ENCODE results near the gene MRPS6. TPM values are rescaled to one million over a fixed set of nuclear protein-coding genes. Genes with fewer than 3 reads are reported as not detected.

Gene MRPS6
- total and polyA plus RNA-seq, 2 of the 13 experiments (the other 11 are each of a cell fraction or from before 2014, with no cell fraction given) = 14.2 to 26.9 TPM

GRCh38 chr21:34182436-34182835 is 109.1 kb downstream of the MRPS6 start:
- no peak for FAIRE-seq
- Histone ChIP-seq H3K9ac (ENCODE audit: insufficient read depth, low read depth, low read length) (no peak overlapping the region), H3K27ac (ENCODE audit: extremely low read length, insufficient read depth, low read length) (no peak overlapping the region), H3K9me3 (ENCODE audit: low read length) (no peaks in the 10 kb centered on the region), H2AFZ (ENCODE audit: low read length) (no peak overlapping the region), H3K79me2 (ENCODE audit: insufficient read depth, low read length) (no peaks in the 10 kb centered on the region), H3K4me1 (ENCODE audit: insufficient read depth, low read length) (peaks cover 60% of the 10 kb centered on the region), H3K27me3 (ENCODE audit: control insufficient read depth in 1 of 2, insufficient read depth in 2 of 2, low read length in 2 of 2) (no peaks in the 10 kb centered on the region), H4K20me1 (ENCODE audit: insufficient read depth, low read length) (no peaks in the 10 kb centered on the region), H3K36me3 (replicated peaks in 1 of 2; ENCODE audit: control insufficient read depth in 1 of 2, insufficient read depth in 2 of 2, low read length in 2 of 2) (no peaks in the 10 kb centered on the region), H3K4me3 (replicated peaks in 1 of 3; ENCODE audit: insufficient read depth in 1 of 3, low read depth in 2 of 3, low read length in 3 of 3) (no peak overlapping the region), H3K4me2 (ENCODE audit: low read depth, low read length) (no peak overlapping the region)
- ChIA-PET POLR2A (no interaction called here), CTCF (ENCODE audit: low intra/inter-chr PET ratio, low total read pairs) (no interaction called here)
- no peak for ATAC-seq
- no TSS peak for BruUV-seq (replicated peaks)
- intact Hi-C loops (cut with micrococcal nuclease; ENCODE audit: unreplicated experiment) (no loop called here), in situ Hi-C loops (cut with HindIII; ENCODE audit: extremely low pct_ligation_motif_present, low pct_unique_long_range_greater_than_20kb) (no loop called here)
- WGBS (ENCODE audit: low lambda C conversion rate) = 76% methylated on average over 3 of the region's 3 CpGs
- DNase-seq (ENCODE audit: low spot score) = no peak
- TF ChIP-seq, protein P1, sequence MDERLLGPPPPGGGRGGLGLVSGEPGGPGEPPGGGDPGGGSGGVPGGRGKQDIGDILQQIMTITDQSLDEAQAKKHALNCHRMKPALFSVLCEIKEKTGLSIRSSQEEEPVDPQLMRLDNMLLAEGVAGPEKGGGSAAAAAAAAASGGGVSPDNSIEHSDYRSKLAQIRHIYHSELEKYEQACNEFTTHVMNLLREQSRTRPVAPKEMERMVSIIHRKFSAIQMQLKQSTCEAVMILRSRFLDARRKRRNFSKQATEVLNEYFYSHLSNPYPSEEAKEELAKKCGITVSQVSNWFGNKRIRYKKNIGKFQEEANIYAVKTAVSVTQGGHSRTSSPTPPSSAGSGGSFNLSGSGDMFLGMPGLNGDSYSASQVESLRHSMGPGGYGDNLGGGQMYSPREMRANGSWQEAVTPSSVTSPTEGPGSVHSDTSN (CRISPR knock-in tag; IDR thresholded peaks at IDR 0.05) = no peak
- TF ChIP-seq HDAC1 (CRISPR knock-in tag; IDR thresholded peaks at IDR 0.05) = no peak
- TF ChIP-seq, protein P2, sequence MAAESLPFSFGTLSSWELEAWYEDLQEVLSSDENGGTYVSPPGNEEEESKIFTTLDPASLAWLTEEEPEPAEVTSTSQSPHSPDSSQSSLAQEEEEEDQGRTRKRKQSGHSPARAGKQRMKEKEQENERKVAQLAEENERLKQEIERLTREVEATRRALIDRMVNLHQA (CRISPR knock-in tag; IDR thresholded peaks at IDR 0.05) = no peak
- TF ChIP-seq SUZ12 (IDR thresholded peaks at IDR 0.05; ENCODE audit: low read depth, low read length) = no peak
- TF ChIP-seq, protein P3, sequence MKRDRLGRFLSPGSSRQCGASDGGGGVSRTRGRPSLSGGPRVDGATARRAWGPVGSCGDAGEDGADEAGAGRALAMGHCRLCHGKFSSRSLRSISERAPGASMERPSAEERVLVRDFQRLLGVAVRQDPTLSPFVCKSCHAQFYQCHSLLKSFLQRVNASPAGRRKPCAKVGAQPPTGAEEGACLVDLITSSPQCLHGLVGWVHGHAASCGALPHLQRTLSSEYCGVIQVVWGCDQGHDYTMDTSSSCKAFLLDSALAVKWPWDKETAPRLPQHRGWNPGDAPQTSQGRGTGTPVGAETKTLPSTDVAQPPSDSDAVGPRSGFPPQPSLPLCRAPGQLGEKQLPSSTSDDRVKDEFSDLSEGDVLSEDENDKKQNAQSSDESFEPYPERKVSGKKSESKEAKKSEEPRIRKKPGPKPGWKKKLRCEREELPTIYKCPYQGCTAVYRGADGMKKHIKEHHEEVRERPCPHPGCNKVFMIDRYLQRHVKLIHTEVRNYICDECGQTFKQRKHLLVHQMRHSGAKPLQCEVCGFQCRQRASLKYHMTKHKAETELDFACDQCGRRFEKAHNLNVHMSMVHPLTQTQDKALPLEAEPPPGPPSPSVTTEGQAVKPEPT (CRISPR knock-in tag; IDR thresholded peaks at IDR 0.05; ENCODE audit: low read depth) = no peak
- TF ChIP-seq ZNF235 (CRISPR knock-in tag; IDR thresholded peaks at IDR 0.05; ENCODE audit: borderline replicate concordance) = no peak
- TF ChIP-seq RXRA (CRISPR knock-in tag; IDR thresholded peaks at IDR 0.05) = no peak
- no peak for TF ChIP-seq ZNF770 (CRISPR knock-in tag; IDR thresholded peaks at IDR 0.05)
- TF ChIP-seq ZNF329 (CRISPR knock-in tag; IDR thresholded peaks at IDR 0.05; ENCODE audit: low read depth) = no peak
- TF ChIP-seq ZNF782 (CRISPR knock-in tag; IDR thresholded peaks at IDR 0.05; ENCODE audit: borderline replicate concordance) = no peak
- TF ChIP-seq SRSF4 (IDR thresholded peaks at IDR 0.05; ENCODE audit: low read depth, low read length, poor library complexity, severe bottlenecking) = no peak
- TF ChIP-seq, protein P4, sequence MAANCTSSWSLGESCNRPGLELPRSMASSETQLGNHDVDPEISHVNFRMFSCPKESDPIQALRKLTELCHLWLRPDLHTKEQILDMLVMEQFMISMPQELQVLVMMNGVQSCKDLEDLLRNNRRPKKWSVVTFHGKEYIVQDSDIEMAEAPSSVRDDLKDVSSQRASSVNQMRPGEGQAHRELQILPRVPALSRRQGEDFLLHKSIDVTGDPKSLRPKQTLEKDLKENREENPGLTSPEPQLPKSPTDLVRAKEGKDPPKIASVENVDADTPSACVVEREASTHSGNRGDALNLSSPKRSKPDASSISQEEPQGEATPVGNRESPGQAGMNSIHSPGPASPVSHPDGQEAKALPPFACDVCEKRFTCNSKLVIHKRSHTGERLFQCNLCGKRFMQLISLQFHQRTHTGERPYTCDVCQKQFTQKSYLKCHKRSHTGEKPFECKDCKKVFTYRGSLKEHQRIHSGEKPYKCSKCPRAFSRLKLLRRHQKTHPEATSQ (CRISPR knock-in tag; IDR thresholded peaks at IDR 0.05; ENCODE audit: borderline replicate concordance) = no peak
- no peak for TF ChIP-seq ZNF713 (CRISPR knock-in tag; IDR thresholded peaks at IDR 0.05)
- no peak for TF ChIP-seq RFX5 (IDR thresholded peaks at IDR 0.05; ENCODE audit: low read depth, low read length)

Data from HepG2 (cell line).